SIG-M5 (cell line): Measurements from ENCODE around the gene SLC13A2.

Experiments used
- DNase-seq: peaks from one replicate; lab custom pipeline; 2025; lab: John Stamatoyannopoulos, UW

SLC13A2 gene

DNA sequence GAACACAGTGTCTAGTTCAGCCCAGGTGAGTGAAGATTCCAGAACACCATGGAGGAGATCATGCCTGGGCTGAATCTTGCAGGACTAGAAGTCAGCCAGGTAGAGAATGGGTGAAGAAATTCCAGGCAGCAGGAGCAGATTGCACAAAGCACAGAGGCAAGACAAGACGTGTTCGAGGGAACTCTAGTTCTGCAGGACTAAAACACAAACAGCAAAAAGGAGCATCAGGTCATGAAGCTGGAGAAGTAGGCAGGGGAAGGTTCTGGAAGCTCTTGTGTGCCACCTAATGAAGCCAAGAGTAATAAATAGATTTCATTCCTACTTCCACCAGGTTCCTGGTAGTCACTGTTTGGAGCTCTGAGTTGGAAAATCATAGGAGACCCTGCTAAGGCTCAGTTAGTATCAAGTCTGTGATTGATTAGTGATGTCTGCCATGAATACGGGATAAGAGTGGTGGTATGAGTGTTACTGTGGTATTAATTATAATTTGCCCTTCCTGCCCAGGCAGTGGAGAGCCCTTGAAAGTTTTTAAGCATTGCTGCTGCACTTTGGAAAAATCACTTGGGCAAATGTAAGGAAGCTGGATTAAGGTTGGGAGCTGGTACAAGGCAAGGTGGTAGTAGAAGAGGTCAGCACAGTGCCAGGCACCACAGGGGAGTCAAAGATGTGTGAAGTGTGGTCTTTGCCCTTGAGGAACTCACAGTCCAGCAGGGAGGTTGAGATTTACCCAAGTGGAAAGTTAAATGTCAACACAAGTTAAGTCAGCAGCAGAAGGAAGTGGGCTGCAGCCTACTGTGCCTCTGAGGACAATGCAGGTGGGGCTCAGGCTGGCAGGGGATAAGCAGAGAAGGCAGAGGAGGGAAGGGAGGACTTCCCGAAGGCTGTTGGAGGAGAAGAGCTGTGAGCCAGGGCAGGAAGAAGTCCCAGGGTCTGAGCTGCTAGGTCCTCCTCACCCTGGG lies 19.2 kb downstream of the SLC13A2 start:
- no peak for DNase-seq

DNA sequence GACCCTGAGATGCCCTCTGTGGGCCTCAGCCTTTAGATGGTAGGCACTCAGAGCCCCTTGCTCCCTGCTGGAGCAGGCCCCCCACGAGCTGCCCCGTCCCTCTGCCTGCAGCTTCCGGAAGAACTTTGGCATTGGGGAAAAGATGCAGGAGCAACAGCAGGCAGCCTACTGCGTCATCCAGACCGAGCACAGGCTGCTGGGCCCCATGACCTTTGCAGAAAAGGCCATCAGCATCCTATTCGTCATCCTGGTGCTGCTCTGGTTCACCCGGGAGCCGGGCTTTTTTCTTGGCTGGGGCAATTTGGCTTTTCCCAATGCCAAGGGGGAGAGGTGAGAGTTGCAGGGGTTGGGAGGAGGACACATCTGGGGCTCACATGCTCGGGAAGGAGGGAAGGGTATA lies 20.0 kb downstream of the SLC13A2 start:
- DNase-seq: no peak

DNA sequence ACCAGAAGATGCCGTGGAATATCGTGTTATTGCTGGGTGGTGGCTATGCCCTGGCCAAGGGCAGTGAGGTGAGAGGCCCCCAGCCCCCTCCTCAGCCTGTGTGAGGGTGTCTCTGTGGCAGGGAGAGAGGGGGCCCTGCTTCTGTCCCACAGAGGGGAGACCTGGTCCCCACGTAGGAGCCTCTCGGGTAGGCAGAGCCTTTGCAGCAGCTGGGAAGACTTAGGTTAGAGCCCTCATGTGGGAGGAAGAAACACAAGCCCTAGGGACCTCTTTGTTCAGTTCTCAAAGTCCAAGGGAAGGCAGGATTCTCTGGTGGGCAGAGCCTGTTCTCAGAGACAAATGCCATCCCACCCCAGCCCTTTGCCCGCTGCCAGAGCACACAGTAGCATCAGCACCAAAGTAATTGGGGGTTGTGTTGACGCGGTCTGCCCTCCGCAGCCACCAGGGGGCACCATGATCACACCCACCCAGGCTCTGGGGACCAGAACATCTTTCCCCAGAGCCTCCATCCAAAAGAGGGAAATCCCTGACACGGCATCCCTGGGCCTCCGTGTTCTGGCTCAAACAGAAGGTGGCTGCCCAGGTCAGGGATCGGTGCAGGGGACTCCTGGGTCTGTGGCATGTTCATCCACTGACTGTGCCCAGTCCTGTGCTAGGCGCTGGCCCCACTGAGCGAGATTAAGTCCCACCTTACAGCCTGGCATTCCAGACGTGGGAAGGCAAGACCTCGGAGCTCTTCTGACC lies 21.2 kb downstream of the SLC13A2 start:
- no peak for DNase-seq

DNA sequence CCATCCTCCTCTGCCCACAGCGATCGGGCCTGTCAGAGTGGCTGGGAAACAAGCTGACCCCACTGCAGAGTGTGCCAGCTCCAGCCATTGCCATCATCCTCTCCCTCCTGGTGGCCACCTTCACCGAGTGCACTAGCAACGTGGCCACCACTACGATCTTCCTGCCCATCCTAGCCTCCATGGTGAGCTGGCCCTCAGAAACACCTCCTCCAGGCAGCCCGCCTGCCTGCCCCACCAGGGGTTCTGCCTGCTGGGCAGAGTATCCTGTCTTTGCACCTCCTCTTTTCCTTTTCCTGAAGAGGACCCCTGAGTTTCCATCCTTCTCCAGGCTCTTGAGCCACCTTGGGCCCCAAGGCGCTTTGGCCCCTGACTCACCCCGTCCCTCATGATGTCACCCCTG lies 22.2 kb downstream of the SLC13A2 start:
- no peak for DNase-seq

DNA sequence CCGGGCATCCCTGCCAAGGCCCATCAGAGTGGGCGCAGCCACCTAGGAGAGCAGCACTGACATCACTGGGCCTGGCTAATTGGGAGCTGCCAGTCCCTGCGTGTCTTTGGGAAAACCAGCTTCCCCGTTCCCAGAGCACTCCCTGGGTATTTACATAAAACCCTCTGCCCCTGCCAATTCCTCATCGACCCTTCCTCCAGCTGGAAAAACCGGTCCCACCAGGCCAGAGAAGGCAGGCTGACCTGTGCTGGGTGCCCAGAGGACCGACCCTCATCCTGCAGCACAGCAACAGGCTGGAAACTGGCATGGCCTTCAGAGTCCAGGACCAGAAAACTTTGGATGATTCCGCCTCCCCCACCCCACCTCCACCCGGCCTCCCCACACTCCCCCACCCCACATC lies 24.5 kb downstream of the SLC13A2 start:
- DNase-seq: no peak

DNA sequence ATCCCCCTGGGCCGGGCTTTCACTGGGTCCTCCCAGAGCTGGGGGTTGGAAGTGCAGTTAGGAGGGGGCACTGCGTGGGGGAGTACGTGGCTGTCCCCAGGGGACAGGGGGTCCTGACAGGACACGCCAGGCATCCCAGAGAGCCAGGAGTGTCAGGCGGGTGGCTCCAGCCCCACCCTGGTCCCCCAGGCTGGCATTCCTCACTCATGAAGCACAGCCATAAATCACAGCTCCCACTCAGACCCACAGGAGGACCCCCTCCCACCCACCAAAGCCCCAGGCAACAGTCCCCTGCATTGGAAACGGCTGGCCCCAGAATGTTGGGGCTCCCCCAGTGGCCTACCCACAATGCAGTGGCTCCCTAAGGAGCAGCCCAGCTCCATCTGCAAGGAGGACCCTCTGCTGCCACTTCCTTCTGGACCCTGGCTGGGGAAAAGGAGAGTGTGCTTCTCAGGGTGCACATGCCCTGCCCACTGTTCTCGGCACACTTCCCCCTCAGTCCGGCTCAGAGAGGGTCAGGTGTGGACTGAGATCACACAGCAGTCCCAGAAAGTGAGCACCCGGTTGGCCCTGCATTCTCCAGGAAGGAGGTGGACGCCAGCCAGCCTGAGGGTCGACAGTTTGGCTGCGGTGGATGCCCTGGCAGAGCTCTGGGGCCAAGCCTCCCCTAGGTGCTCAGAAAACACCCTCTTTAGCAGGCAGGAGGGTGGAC lies 25.4 kb downstream of the SLC13A2 start:
- no peak for DNase-seq

DNA sequence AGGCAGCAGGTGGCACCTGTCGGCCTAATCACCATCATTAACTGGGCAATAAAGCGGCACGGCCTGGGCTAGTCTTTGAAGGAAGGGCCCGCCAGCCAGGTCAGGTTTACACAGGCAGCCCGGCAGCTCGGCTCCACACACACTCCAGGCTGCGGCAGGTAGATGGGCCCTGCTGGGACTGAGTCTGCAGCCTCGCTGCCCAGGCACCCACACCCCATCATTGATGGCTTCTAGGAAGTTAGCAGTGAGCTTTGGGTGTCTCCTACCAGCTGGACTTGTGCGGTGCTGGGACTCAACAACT lies 25.9 kb downstream of the SLC13A2 start:
- no peak for DNase-seq

DNA sequence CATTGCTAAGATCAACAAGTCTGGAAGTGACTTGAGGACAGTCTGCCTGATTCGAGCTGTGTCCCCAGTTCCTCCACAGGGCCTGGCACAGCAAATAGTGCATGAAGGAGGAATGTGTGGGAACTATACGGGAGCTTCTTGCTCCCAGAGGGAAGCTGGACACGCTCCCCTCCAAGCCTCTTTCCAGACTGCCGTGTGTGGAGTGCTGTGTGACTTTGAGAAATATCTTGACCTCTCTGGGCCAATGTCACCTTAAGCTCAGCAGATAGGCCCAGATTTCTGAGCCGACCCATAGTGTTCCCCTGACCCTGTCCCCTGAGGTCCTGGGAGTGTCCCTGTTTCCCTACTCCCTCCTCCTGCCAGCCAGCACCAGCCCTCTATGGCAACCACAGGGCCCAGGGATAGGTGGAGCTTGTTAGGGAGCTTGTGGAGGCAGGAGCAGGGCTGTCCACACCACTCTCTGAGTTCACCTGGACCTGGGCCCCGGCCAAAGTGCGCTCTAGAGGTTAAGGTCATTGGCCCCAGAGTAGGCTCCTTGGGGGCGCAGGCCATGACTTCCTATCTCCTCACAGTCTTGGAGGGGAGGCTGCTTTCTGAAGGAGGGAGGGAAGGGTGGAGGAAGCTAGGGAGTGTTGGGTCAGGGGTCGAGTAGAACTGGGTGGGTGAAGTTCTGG lies 26.4 kb downstream of the SLC13A2 start:
- DNase-seq: no peak

DNA sequence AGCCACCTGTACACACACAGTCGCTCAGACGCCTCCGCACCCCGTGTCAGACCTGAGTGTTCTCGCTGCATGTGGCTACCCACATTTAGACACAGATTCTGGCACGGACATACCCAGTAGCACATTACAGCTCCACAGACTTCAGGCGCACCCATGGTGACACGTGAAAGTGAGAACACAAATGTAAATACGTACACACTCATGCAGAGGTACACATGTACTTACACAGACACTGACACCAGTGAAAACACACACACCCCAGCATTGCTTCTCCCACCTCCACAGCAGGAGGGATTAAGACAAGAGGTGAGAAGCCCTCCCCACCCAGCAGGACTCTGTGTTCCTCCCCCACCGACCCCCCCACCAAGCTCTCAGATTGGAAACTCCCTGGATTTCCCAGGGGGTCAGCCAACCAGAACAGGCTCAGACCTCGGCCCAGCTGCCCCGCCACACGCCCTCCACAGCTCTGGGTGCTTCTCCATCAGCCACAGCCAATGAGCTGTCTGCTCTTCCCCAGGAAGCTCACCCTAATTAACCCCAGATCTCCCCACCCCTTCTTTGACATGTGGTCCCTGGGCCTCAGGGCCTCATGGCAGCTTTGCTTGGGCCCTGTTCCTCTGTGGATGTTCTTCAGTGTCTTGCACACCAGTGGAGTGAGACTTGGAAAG lies 27.4 kb downstream of the SLC13A2 start:
- DNase-seq: no peak

DNA sequence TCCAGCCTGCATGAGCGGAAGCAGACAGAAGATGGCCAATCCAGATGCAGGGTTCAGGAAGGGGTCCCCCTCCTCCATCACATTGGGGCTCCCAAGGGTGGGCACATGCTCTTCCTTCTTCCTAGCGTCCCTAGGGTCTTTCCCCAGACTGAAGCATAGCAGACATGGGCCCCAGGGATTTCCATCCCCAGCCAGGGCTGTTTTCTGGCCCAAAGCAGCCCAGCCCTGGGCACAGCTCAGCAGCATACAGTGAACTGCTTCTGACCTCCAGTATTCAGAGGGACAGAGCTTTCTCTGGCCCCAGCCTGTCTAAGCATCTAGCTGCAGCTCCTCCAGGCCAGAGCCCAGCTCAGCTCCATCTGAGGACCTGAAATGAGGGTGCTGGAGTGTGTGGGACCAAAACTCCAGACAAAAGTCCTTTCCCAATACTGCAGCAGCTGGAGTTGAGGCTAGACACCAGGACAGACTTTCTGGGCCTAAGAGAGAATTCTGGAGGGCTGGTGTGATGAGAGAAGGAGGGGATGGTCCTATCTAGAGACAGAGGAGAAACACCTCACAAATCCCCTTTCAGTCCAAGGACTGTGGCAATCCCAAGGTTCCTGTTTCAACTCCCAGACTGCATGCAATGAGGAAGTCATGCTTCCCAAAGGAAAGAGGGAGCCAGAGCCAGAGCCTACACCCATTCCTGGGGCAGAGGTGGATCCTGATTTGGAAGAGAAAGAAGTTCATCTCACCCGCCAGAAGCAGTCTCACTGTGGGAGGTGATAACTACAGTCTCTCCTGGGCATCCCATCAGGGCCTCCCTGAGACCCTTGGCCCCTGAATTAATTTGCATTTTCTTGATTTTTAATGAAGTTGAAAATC lies 28.2 kb downstream of the SLC13A2 start:
- no peak for DNase-seq

DNA sequence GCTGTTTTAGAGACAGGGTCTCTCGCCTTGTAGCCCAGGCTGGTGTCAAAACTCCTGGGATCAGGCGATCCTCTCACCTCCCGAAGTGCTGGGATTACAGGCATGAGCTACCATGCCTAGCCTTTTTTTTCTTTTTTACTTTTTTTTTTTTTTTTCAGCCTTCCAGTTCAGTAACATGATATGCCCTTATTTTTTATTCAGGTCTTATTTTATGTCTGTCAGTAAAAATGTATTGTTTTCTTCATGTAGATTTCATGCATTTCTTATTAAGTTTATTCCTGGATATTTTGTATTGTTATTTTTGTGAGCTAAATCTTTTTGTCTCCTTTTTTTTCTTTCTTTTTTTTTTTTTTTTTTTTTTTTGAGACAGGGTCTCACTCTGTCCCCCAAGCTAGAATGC lies 30.0 kb downstream of the SLC13A2 start:
- DNase-seq: no peak

DNA sequence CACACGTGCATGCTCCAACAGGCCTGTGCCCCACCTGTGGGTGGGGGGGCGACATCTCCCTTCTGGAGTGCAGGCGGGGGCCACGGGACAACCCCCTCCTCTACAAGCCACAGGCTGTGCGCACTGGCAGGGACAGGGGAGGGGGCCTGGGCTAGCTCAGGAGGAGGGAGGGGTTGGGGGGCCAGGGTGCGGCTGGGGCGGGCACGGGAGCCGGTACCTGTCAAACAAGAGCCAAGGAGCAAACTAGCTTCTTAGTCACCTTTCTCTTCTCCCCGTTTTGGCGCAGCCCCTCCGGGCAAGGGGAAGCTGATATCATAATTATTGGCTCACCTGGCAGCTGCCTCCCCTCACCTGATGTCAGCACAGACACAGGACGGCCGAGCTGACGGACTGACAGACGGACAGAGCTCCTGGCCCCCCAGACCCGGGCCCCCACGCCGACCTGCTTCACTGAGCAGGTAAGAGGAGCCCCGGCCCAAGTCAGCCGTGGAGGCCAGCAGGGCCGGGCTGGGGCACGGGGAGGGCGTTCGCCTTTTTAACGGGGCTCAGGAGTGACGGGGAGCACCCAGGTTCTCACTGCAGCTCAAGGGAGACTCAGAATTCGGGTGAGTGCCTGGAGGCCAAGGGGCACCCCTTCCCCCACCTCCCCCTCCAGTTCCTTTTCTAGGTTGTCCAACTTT lies 32.7 kb downstream of the SLC13A2 start, which contains the start of gene FOXN1:
Gene FOXN1 (plus strand): TSS at position 363 of the 680 bp plus-strand sequence. CDS start 17,622 bp downstream, outside the sequence.
- no peak for DNase-seq

DNA sequence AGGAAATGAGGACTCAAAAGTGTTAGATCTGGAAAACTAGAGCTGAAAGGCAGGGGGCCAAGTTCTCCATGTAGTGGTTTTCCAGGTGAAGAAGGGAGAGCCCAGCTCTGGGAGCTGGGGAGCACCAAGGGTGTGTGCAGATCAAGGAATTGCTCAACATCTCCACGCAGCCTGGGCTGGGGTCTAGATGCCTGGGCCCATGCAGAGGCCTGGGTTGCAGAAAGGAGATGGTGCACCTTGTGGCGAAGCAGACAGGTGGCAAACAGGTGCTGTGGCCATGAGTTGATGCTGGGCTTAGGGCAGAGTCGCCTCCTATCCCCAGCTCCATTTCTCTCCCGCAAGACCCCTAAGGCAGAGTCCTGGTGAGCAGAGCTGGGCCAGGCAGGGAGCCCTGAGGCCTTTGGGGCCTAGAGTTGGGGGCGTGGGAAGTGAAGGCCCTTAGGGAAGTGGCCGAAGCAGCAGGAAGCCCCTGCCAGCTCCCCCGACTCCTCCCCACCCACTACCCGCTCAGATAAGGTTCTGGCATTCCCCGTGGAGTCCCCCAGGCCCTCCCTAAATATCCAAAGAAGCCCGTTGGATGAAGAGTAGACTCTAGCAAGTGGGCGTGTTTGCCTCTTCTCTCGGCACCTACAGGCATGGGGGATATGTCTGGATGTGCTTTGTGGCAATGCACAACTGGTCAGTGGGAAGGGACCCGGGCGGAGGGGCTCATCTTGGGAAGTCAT lies 33.5 kb downstream of the SLC13A2 start:
- no peak for DNase-seq

DNA sequence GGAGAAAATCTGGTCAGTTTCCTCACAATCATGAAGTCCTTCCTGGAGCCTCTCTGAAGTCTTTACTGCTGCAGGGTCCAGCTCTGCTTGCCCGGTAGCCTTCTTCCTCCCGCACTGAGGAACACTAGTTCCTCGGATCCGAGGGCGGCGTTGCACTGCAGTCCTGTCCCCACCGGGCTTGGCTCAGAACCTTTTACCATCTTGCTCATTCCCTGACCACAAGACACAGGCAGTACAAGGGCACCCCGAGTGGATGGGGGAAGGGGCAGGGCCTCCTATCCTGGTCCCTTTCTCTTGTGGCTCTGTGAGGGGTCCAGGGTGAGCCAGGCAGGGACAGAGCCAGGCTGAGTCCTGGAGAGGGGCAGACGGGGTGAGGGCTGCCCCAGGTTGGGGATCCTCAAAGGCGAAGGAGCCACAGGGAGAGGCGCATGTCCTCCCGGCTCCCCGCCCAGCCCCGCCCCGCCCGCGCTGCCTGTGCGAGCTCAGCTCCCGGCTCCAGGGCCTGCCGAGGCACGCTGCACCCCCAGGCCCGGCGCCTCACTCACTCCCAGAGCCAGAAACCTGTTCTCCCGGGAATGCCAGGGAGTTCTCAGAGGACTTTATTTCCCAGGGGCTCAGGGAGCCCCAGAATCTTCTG lies 34.2 kb downstream of the SLC13A2 start:
- DNase-seq: no peak

DNA sequence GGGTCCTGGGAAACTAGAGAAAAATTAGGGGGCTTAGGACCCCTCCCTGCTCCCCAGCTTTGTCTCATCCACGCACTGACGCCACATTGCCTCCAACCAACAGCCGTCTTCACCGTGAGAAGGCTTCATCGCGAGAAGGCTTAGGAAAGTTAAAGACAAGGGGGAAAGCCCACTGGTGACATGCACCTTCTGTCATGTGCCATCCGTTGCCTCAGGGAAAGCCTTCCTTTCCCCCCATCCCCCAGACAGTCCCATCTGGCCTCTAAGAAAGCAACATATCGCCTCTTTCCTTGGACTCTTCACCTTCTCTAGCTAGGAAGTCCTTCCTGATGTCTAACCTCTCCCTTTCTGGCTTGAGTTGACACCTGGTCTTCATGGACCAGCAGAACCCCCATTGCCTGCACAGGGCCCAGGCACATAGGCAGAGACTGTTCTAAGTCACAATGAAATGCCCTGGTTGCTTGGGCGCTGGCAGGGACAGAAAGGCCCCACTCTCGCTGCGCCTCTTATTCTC lies 34.8 kb downstream of the SLC13A2 start:
- no peak for DNase-seq

DNA sequence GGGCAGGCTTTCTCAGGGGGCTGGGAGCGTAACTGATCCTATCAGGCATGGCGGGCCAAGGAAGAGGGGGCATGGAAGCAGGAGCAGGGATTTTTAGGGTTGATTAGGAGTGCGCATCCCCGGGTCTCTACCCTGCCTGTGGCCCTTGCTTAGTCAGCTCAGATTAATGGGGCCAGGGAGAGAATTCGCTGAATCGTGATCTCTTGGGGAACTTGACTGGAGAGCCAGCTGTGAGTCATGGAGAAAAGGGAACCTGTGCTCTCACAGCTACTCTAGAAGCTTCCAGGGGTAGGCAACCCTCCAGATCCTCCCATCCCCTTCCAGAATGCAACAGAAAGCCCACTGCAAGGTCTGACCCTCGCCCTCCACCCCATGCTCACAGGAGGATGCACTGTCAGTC lies 36.3 kb downstream of the SLC13A2 start:
- DNase-seq: no peak

DNA sequence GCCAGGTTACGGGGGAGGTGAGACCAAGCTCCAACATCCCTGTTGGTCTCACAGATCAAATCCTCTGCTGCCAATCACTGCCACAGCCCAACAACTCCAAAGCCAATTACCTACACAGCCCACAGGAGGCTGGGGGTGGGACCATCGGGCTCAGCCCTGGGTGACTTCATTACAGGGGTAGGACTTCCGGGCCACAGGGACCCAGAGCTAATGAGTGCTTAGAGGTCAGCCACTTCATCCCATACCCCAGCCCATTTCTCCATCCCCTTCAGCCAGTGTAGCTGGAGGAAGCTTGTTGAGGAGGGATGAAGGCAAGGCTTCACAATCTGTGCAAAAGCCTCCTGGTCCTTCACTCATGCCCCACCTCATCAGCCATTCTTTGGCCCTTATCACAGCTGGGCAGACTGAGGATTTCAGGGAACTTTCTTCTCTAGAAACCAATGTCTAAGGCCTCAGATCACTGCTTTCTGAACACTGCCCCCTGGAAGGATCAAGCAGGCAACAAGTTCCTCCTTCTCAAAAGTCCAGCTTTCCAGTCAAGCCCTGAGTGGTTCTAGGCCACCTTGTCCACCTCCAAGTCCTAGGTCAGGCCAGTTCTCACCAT lies 38.5 kb downstream of the SLC13A2 start:
- no peak for DNase-seq

DNA sequence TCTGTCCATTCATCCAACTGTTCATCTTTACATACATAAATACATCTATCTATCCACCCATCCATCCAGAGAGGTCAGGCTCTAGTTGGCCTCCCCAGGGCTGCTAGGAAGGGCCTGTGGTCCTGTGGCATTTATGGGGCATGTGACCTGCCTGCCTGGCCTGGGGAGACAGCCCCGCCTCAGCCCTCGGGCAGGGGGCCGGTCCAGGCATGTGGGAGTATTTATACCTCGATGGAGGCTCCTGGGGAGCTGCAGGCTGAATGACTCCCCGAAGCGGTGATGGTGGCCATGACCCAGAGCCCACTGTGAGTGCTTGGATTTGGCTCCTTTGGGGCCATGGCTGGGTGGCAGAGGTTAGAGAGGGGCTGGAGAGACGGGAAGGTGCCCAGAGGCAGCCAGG lies 40.0 kb downstream of the SLC13A2 start:
- no peak for DNase-seq
